HCT116 (cell line): ENCODE results near the gene MYDGF. TPM values are rescaled to one million over a fixed set of nuclear protein-coding genes. Genes with fewer than 3 reads are reported as not detected.

Source experiments
- ATAC-seq: fragments of 200-7000 bp; cut with Tn5 transposase; 2 replicates; pipeline ENCODE4 v1.9.1; 2020; ENCODE audit warnings: mild to moderate bottlenecking, moderate library complexity
- BruUV-seq: library from RNA; stranded (reverse); fragments of 400-500 nt; replicated peaks from 2 replicates; lab custom pipeline; 2021; lab: Mats Ljungman, UMichigan
- CTCF ChIA-PET: fragments of 300-600 bp; sonication (Branson Sonifier 250); formaldehyde crosslinking; loops from one replicate; lab custom pipeline; 2021; ENCODE audit warnings: antibody characterized with exemption; lab: Charles Lee
- POLR2A ChIA-PET: fragments of 300-600, 350-600 bp; sonication (Branson Sonifier 250); formaldehyde crosslinking; loops from one replicate; lab custom pipeline; 2021; ENCODE audit warnings: antibody characterized with exemption; lab: Charles Lee
- RAD21 ChIA-PET, 2 experiments: fragments of 300-600 bp; sonication (Branson Sonifier 250); formaldehyde crosslinking; loops; one replicate each; lab custom pipeline; 2023; ENCODE audit warnings: low total read pairs in 2 of 2; ENCODE audit not compliant: uncharacterized antibody in 2 of 2, unreplicated experiment in 2 of 2, low non-redundant PET in 1 of 2; lab: Charles Lee
- DNase-seq: peaks from one replicate; pipeline ENCODE4 v3.0.0-alpha.2; 2010; ENCODE audit warnings: low read depth, low spot score
- H2AFZ ChIP-seq: fragments of 200-600 bp; shearing (Covaris generic), sonication (generic); 2 replicates; pipeline ENCODE4 v1.6.1; 2017; ENCODE audit warnings: low read depth, mixed run types, mixed read lengths, antibody characterized with exemption, low read length; ENCODE audit not compliant: poor library complexity, severe bottlenecking
- H3K27ac ChIP-seq: 2 replicates; pipeline ENCODE4 v1.5.1; 2012; ENCODE audit warnings: low read depth, low read length
- H3K27me3 ChIP-seq: fragments of 200-600 bp; sonication (generic); 2 replicates; pipeline ENCODE4 v1.6.1; 2016; ENCODE audit warnings: mixed run types, low read length, mixed read lengths; ENCODE audit not compliant: insufficient read depth
- H3K36me3 ChIP-seq, 2 experiments: fragments of 200-500 bp in 1 of 2; fragments of 200-600 bp in 1 of 2; sonication (Bioruptor generic) in 1 of 2; sonication (generic) in 1 of 2; 2 replicates each; pipeline versions ENCODE4 v1.5.1 to v1.6.1; 2014 to 2016; ENCODE audit warnings: low read length in 2 of 2, inconsistent platforms in 1 of 2, mixed read lengths in 1 of 2, mixed run types in 1 of 2; ENCODE audit not compliant: insufficient read depth in 2 of 2, control insufficient read depth in 1 of 2
- H3K4me1 ChIP-seq, 2 experiments: fragments of 200-600 bp in 1 of 2; sonication (generic) in 1 of 2; 2 replicates each; pipeline versions ENCODE4 v1.5.1 to v1.6.1; 2012 to 2017; ENCODE audit warnings: low read length in 2 of 2, inconsistent platforms in 1 of 2, mild to moderate bottlenecking in 1 of 2, mixed read lengths in 1 of 2, mixed run types in 1 of 2, moderate library complexity in 1 of 2; ENCODE audit not compliant: insufficient read depth in 2 of 2, control insufficient read depth in 1 of 2
- H3K4me2 ChIP-seq: fragments of 200-600 bp; sonication (generic); 2 replicates; pipeline ENCODE4 v1.6.1; 2017; ENCODE audit warnings: mixed run types, low read length, mixed read lengths
- H3K4me3 ChIP-seq, 2 experiments: fragments of 200-600 bp in 1 of 2; sonication (generic) in 1 of 2; replicated peaks in 1 of 2; 2 replicates each; pipeline ENCODE4 v1.5.1; 2011 to 2016; ENCODE audit warnings: low read length in 2 of 2, control low read depth in 1 of 2, low read depth in 1 of 2, mild to moderate bottlenecking in 1 of 2, mixed read lengths in 1 of 2, mixed run types in 1 of 2
- H3K79me2 ChIP-seq: fragments of 200-600 bp; sonication (generic); 2 replicates; pipeline ENCODE4 v1.6.1; 2017; ENCODE audit warnings: mild to moderate bottlenecking, mixed run types, low read length, moderate library complexity, mixed read lengths; ENCODE audit not compliant: insufficient read depth
- H3K9ac ChIP-seq: fragments of 200-600 bp; sonication (generic); 2 replicates; pipeline ENCODE4 v1.6.1; 2016; ENCODE audit warnings: low read length, mixed read lengths
- H3K9me2 ChIP-seq: fragments of 200-600 bp; sonication (generic), shearing (Covaris generic); 2 replicates; pipeline ENCODE4 v1.6.1; 2017; ENCODE audit warnings: mixed run types, mild to moderate bottlenecking, moderate library complexity; ENCODE audit not compliant: insufficient read depth
- H3K9me3 ChIP-seq, 2 experiments: fragments of 200-500 bp in 1 of 2; fragments of 200-600 bp in 1 of 2; sonication (Bioruptor generic) in 1 of 2; sonication (generic) in 1 of 2; 2 replicates each; pipeline ENCODE4 v1.6.1; 2014 to 2017; ENCODE audit warnings: low read length in 2 of 2, mixed read lengths in 2 of 2, inconsistent platforms in 1 of 2, low read depth in 1 of 2, mild to moderate bottlenecking in 1 of 2, mixed run types in 1 of 2, moderate library complexity in 1 of 2; ENCODE audit not compliant: control insufficient read depth in 1 of 2, insufficient read depth in 1 of 2
- H4K20me1 ChIP-seq: fragments of 200-600 bp; sonication (generic), shearing (Covaris generic); 2 replicates; pipeline ENCODE4 v1.6.1; 2017; ENCODE audit warnings: mixed run types, mild to moderate bottlenecking, moderate library complexity; ENCODE audit not compliant: insufficient read depth
- CBX3 ChIP-seq: IDR thresholded peaks from 2 replicates; pipeline ENCODE4 v1.6.1; 2012; ENCODE audit warnings: low read depth
- MAX ChIP-seq: IDR thresholded peaks from 2 replicates; pipeline ENCODE4 v1.6.1; 2012
- RAD21 ChIP-seq: IDR thresholded peaks from 2 replicates; pipeline ENCODE4 v1.6.1; 2012; ENCODE audit warnings: low read depth, mild to moderate bottlenecking
- TCF7L2 ChIP-seq: IDR thresholded peaks from 2 replicates; pipeline ENCODE4 v1.7.0; 2011; ENCODE audit warnings: borderline replicate concordance, inconsistent platforms; ENCODE audit not compliant: insufficient read depth, insufficient read length; ENCODE audit errors: extremely low read depth
- YY1 ChIP-seq: IDR thresholded peaks from 2 replicates; pipeline ENCODE4 v1.6.1; 2011; ENCODE audit warnings: low read length, low read depth, moderate library complexity, mild to moderate bottlenecking; ENCODE audit not compliant: insufficient replicate concordance; ENCODE audit errors: extremely low read depth
- ZBTB33 ChIP-seq: IDR thresholded peaks from 2 replicates; pipeline ENCODE4 v1.6.1; 2011; ENCODE audit warnings: mild to moderate bottlenecking, low read length, moderate library complexity; ENCODE audit not compliant: insufficient replicate concordance; ENCODE audit errors: extremely low read depth
- ZFX ChIP-seq: fragments of 450-650 bp; IDR thresholded peaks from 2 replicates; pipeline ENCODE4 v1.6.1; 2017
- intact Hi-C: fragments of 100-400 bp; cut with micrococcal nuclease; formaldehyde crosslinking; loops from 2 replicates; pipeline ENCODE4 v1.10.0; 2022
- total RNA-seq: library from RNA; stranded (reverse); gene quantifications from one replicate; pipeline ENCODE4 v1.2.1, GENCODE V29; 2021; ENCODE audit not compliant: unreplicated experiment
- TF ChIP-seq, protein P1 (sequence below), 3 experiments: fragments of 200-600 bp in 1 of 3; sonication (generic) in 1 of 3; IDR thresholded peaks in 2 of 3; conservative IDR thresholded peaks in 1 of 3; 2 replicates each; pipeline ENCODE4 v1.5.1; 2012 to 2017; ENCODE audit warnings: low read depth in 2 of 3, low read length in 2 of 3, antibody characterized with exemption in 1 of 3, borderline replicate concordance in 1 of 3, control low read depth in 1 of 3, mild to moderate bottlenecking in 1 of 3, mixed read lengths in 1 of 3, mixed run types in 1 of 3, moderate library complexity in 1 of 3; ENCODE audit not compliant: insufficient read depth in 1 of 3

The MYDGF gene
- total RNA-seq, 1 experiment from 2014 or later: 110 TPM

GRCh38 chr19:4636151-4636717 lies 33.9 kb downstream of the MYDGF start:
- Histone ChIP-seq H2AFZ (peak overlapping the region; percentile 87), H3K27ac (peak overlapping the region; percentile 44; the same call in 1 of the 2 replicates)
- RAD21 ChIA-PET: interaction anchor here (0.6 to 1.1 kb wide), 2 partner anchors 69 to 185 kb away, joined by 3 to 4 read pairs; no protein-coding TSS in a partner anchor

More at GRCh38 chr19:4636151-4636717, 33.9 kb downstream of the MYDGF start:
- Histone ChIP-seq H3K4me1 (peaks cover 32 to 62% of the 10 kb centered on the region in 2 experiments), H3K4me2 (peak overlapping the region; percentile 90), H3K4me3 (peak overlapping the region; percentile 37 to 55), H3K36me3 (no peaks in the 10 kb centered on the region), H4K20me1 (no peaks in the 10 kb centered on the region), H3K9ac (peak overlapping the region; percentile 58), H3K79me2 (peaks cover 18% of the 10 kb centered on the region), H3K27me3 (no peaks in the 10 kb centered on the region), H3K9me3 (no peaks in the 10 kb centered on the region)
- intact Hi-C loops: loop anchor here (1.0 to 2.0 kb wide), 2 partner anchors 78 to 113 kb away; no protein-coding TSS in a partner anchor
- no peak for DNase-seq
- no TSS peak for BruUV-seq
- TF ChIP-seq CBX3 (no peak), TCF7L2 (no peak), ZFX (no peak), RAD21 (peak; percentile 90), ZBTB33 (peak; percentile 37), MAX (no peak), YY1 (no peak)
- TF ChIP-seq, protein P1, sequence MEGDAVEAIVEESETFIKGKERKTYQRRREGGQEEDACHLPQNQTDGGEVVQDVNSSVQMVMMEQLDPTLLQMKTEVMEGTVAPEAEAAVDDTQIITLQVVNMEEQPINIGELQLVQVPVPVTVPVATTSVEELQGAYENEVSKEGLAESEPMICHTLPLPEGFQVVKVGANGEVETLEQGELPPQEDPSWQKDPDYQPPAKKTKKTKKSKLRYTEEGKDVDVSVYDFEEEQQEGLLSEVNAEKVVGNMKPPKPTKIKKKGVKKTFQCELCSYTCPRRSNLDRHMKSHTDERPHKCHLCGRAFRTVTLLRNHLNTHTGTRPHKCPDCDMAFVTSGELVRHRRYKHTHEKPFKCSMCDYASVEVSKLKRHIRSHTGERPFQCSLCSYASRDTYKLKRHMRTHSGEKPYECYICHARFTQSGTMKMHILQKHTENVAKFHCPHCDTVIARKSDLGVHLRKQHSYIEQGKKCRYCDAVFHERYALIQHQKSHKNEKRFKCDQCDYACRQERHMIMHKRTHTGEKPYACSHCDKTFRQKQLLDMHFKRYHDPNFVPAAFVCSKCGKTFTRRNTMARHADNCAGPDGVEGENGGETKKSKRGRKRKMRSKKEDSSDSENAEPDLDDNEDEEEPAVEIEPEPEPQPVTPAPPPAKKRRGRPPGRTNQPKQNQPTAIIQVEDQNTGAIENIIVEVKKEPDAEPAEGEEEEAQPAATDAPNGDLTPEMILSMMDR (IDR thresholded peaks at IDR 0.05 in 2 of 3, conservative IDR thresholded peaks at IDR 0.05 in 1 of 3; ENCODE audit: borderline replicate concordance in 1 of 3, insufficient read depth in 1 of 3, low read depth in 2 of 3, low read length in 2 of 3): peak; percentile 80 to 92 (median 88); a peak in 5 of 6 replicates
- TF ChIP-seq, all 23 proteins: peak for 3
- ChIA-PET CTCF (interaction anchor here (0.6 to 3.3 kb wide), 21 partner anchors 9 to 369 kb away, joined by 3 to 29 read pairs (median 4); partner anchors contain the start of genes FEM1A and PLIN5), POLR2A (interaction anchor here (1.6 kb wide), 1 partner anchor 164 kb away, joined by 4 read pairs; the partner anchor contains the start of gene HDGFL2)
- no peaks in the 10 kb centered on the region for H3K9me2 ChIP-seq
- ATAC-seq: peak; percentile 36
